Erythroblast (primary cell): ENCODE measurements around the gene ARTN.

Experiments used
- GATA1 ChIP-seq: IDR thresholded peaks from 2 replicates; pipeline ENCODE4 v1.6.1; 2011; ENCODE audit warnings: low read depth, mild to moderate bottlenecking, control low read depth, low read length, moderate library complexity
- POLR2A ChIP-seq: IDR thresholded peaks from 2 replicates; pipeline ENCODE4 v1.6.1; 2011; ENCODE audit warnings: mild to moderate bottlenecking, low read length

GRCh38 chr1:43908226-43908625, 25.4 kb upstream of the ARTN start:
- TF ChIP-seq POLR2A (no peak), GATA1 (no peak)
